H1 (cell line): Measurements from ENCODE around the gene TUBGCP3. TPM values are rescaled to one million over a fixed set of nuclear protein-coding genes. Genes with fewer than 3 reads are reported as not detected.

Source experiments
- CBX8 ChIP-seq: fragments of 300-800, 300-1000 bp; sonication (generic); IDR thresholded peaks from 2 replicates; pipeline ENCODE4 v1.7.1; 2016; ENCODE audit warnings: low read depth, low read length, borderline replicate concordance
- CHD7 ChIP-seq: fragments of 300-600 bp; sonication (generic); IDR thresholded peaks from 2 replicates; pipeline ENCODE4 v1.7.1; 2012; ENCODE audit warnings: low read length, moderate library complexity, mild to moderate bottlenecking, inconsistent platforms; ENCODE audit not compliant: insufficient replicate concordance
- CREB1 ChIP-seq: IDR thresholded peaks from 2 replicates; pipeline ENCODE4 v1.6.1; 2012; ENCODE audit warnings: inconsistent platforms
- EZH2 ChIP-seq: fragments of 200-600 bp; sonication (generic); IDR thresholded peaks from 2 replicates; pipeline ENCODE4 v1.7.1; 2012; ENCODE audit warnings: low read depth, mild to moderate bottlenecking, moderate library complexity, low read length, inconsistent platforms; ENCODE audit not compliant: severe bottlenecking
- KDM1A ChIP-seq: fragments of 200-600, 300-600 bp; sonication (generic); IDR thresholded peaks from 2 replicates; pipeline ENCODE4 v1.7.1; 2016; ENCODE audit warnings: mild to moderate bottlenecking, low read length, borderline replicate concordance
- MAFK ChIP-seq: IDR thresholded peaks from 2 replicates; pipeline ENCODE4 v1.6.1; 2012; ENCODE audit warnings: low read depth, mild to moderate bottlenecking, improper control_type of control experiment, low read length
- NANOG ChIP-seq: IDR thresholded peaks from 2 replicates; pipeline ENCODE4 v1.6.1; 2011; ENCODE audit warnings: low read length, low read depth, mild to moderate bottlenecking, inconsistent platforms; ENCODE audit not compliant: insufficient read depth, poor library complexity, severe bottlenecking
- POU5F1 ChIP-seq: IDR thresholded peaks from 2 replicates; pipeline ENCODE4 v1.6.1; 2011; ENCODE audit warnings: low read depth, mild to moderate bottlenecking, low read length, moderate library complexity
- RNF2 ChIP-seq: fragments of 200-900, 300-1000 bp; sonication (generic); IDR thresholded peaks from 2 replicates; pipeline ENCODE4 v1.7.1; 2016; ENCODE audit warnings: borderline replicate concordance, low read depth, mild to moderate bottlenecking, antibody characterized with exemption, low read length; ENCODE audit not compliant: poor library complexity, severe bottlenecking; ENCODE audit errors: missing control alignments
- TCF12 ChIP-seq: IDR thresholded peaks from 2 replicates; pipeline ENCODE4 v1.6.1; 2011; ENCODE audit warnings: low read depth, mild to moderate bottlenecking, low read length
- YY1 ChIP-seq: IDR thresholded peaks from 2 replicates; pipeline ENCODE4 v1.6.1; 2011; ENCODE audit warnings: low read depth, mild to moderate bottlenecking, low read length
- ZNF274 ChIP-seq: IDR thresholded peaks from 2 replicates; pipeline ENCODE4 v1.7.0; 2012; ENCODE audit warnings: low read length, borderline replicate concordance; ENCODE audit errors: extremely low read depth
- polyA plus RNA-seq, 7 experiments: library from polyadenylated mRNA; depleted of rRNA in 3 of 7; stranded (reverse) in 5 of 7; unstranded in 2 of 7; fragments of >200 nt in 5 of 7; fragments of 200-250 nt in 2 of 7; gene quantifications; 1 replicate in 5 of 7; 2 replicates in 1 of 7; 4 replicates in 1 of 7; pipeline versions ENCODE4 v1.2.1 to v1.2.3, GENCODE V29; 2011 to 2013; ENCODE audit warnings: missing spikeins in 2 of 7, mixed read lengths in 2 of 7
- total RNA-seq: library from RNA; stranded (reverse); fragmentation: NEBNext Ultra II Directional; extraction: Animal tissue kit (Norgen Biotek cat#: 25700); gene quantifications from 2 replicates; pipeline ENCODE4 v1.2.1, GENCODE V29; 2021

Gene TUBGCP3
- total and polyA plus RNA-seq, 2 of the 8 experiments (the other 6 are each of a cell fraction or from before 2014, with no cell fraction given): 27.0 to 31.7 TPM

GRCh38 chr13:112438094-112438493 lies 149.9 kb downstream of the TUBGCP3 start (continued):
- TF ChIP-seq CHD7 (no peak), MAFK (no peak), NANOG (no peak), CREB1 (no peak), KDM1A (no peak), ZNF274 (no peak), CBX8 (no peak), EZH2 (no peak), RNF2 (no peak), POU5F1 (no peak), YY1 (no peak), TCF12 (no peak)
